Erythroblast (primary cell): ENCODE data around the gene CSTA.

Source experiments
- DNase-seq, 2 experiments: peaks; one replicate each; lab custom pipeline; 2025; lab: John Stamatoyannopoulos, UW
- GATA1 ChIP-seq: IDR thresholded peaks from 2 replicates; pipeline ENCODE4 v1.6.1; 2011; ENCODE audit warnings: low read depth, mild to moderate bottlenecking, control low read depth, low read length, moderate library complexity
- POLR2A ChIP-seq: IDR thresholded peaks from 2 replicates; pipeline ENCODE4 v1.6.1; 2011; ENCODE audit warnings: mild to moderate bottlenecking, low read length

The CSTA gene

GRCh38 chr3:122377975-122378374 is 52.9 kb downstream of the CSTA start:
- no peak for TF ChIP-seq POLR2A

DNA sequence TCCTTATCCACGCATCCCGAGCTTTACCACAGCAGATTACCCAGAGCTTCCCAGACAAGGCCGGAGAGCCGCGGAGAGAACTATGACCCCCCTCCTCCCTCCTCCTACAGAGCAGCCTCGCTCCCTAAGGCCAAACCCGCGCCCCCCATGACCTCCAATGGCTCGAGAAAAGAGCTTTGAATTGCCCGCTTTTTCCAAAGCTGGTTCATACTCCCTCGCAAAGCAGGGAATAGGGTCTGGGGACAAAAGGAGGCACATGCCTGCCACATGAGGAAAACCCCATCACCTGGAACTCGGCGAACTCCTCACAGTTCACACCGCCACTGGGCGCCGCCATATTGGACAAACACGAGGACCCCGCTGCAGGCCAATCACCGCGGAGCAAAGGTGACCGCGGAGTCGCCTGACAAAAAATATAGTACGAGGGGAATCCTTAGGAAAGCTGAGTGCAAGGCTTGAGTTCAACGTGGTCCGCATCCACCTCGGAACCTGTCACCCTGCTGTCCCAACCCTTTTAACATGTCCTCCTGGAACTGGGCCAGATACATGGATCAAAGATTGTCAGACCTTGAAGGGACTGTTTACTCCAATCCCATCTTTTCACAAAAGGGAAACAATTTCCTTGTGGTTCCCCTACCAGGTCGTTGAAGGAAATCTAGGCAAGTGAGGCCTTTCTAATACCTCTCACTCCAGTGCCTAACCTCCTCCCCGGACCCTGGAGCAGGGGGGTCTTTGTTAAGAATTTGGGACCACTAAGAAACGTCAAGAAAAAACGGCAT is 58.0 kb downstream of the CSTA start, which contains the start of gene MIX23:
MIX23 (minus strand) TSS at position 344 of the 779 bp plus-strand sequence; CDS start at position 337, 7 bp downstream.
- peak; percentile 50 for TF ChIP-seq POLR2A
- TF ChIP-seq GATA1: no peak
- peak; percentile 88 to 91 for DNase-seq

More at GRCh38 chr3:122377975-122378374, 52.9 kb downstream of the CSTA start:
- no peak for DNase-seq

DNA sequence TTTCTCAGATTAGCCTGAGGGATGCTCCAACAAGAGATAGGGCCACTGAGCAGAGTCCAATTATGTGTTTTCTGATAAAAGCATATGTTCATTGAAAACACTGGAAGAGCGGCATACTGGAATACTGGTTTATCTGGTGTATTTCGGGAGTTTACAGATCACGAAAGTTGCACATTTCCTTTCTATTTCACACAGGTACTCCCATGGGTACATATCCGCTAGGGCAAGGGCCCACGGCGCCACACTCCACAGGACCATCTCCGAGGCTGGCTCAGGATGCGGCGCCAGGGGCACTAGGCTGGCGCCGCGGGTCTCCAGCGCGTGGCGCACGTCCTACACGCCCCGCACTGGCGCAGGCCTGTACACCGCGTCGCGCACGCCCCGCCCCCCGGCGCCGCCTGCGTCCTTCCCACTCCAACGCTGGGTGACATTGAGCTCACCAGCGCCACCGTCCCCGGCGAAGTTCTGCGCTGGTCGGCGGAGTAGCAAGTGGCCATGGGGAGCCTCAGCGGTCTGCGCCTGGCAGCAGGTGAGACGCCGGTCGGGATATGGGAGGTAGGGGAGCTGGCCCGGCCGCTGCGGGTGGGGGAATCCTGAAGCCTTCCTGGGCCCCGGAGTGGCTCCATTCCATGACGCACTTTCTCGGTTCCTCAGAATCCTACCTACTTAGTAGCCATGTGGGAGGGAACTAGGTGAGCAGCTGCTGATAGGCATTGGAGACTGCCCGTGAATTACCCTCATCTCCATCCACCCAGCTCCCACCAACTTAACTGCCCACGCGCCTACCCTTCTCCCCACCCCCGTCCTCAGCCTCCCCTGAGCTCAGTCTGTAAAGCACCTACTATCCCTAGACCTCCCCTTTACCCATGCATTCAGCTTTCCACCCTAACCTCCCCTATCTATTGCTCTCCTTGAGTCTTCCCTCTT is 59.0 kb downstream of the CSTA start, which contains the start of gene FAM162A:
FAM162A (plus strand) TSS at position 412 of the 927 bp plus-strand sequence; CDS start at position 496, 84 bp downstream.
- no peak for TF ChIP-seq GATA1
- TF ChIP-seq POLR2A: peak; percentile 80
- DNase-seq: peak; percentile 96 to 98

DNA sequence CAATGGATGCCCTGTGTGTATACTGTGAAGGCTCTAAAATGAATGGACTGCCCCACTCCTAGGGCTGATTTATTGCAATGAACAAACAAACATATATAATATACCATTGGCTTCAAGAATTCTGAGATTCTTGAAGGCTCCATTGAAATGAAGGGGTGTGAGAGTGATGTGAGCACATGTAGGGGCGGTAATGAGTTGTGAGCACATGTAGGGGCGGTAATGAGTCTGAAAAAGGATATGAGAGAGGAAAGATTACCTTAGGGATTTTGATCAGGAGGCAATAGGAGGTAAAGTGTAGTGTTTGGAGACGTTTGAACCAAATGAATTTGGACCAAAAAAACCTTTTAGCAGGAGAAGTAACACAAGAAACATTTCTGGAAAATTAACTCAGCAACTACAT is 62.7 kb downstream of the CSTA start:
- no peak for DNase-seq

DNA sequence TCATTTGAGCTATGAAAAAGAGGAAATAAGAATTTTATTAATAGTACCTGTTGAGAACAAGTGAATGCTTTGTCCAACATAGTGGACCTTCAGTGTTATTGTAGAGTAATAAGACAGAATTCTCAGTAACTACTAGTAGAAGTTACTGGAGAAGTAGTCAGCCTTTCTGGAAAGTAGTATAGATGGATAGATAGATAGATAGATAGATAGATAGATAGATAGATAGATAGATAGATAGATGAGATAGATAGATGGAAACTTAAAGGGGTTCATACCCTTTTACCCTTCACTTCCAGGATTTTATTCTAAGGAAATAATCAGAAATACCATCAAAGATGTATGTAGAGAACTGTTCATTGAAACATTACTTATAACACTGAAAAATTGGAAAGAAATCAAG is 64.1 kb downstream of the CSTA start:
- DNase-seq: no peak
- TF ChIP-seq GATA1 (no peak), POLR2A (no peak)

More for the DNA sequence above, 62.7 kb downstream of the CSTA start:
- TF ChIP-seq GATA1: no peak
- TF ChIP-seq POLR2A: no peak

DNA sequence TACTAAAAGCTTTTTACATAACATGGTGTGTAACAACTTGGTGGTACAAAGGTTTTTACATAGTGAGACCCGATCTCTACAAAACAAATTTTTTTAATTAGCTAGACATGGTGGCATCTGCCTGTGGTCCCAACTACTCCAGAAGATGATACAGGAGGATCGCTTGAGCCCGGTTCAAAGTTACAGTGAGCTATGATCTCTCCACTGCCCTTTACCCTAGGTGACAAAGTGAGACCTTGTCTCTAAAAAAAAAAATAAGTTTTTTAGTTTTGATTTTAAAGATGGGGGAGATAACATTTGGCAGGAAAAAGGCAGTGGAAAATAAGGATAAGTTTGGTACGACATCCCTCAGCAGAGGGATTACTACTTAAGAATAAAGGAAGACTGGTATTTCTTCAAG is 64.8 kb downstream of the CSTA start:
- no peak for DNase-seq
- TF ChIP-seq GATA1 (no peak), POLR2A (no peak)

DNA sequence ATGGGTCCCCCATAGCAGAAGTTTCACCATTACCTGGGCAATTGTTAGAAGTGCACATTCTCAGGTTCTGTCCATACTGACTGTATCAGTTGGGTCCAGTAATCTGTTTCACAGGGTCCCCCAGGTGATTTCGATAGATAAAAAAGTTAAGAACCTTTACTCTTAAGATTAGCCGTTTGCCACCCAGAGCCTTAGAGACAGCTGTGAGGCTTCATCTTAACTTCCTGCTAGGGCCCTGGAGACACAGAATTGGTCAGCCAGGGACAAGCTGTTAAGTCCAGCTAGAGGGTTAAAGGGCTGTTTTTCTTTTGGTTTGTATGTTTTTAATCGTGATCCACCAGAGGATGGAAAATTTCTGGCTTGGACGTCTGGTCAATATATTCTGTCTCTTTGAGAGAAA is 65.6 kb downstream of the CSTA start:
- TF ChIP-seq POLR2A: no peak
- TF ChIP-seq GATA1: no peak
- peak; percentile 48 to 87 for DNase-seq
